B cell (primary cell): Measurements from ENCODE around the gene ELAVL4. TPM values are rescaled to one million over a fixed set of nuclear protein-coding genes. Genes with fewer than 3 reads are reported as not detected.

Experiments used
- ATAC-seq: fragments of 200-7000 bp; cut with Tn5 transposase; one replicate; pipeline ENCODE4 v1.10.0; 2021; ENCODE audit warnings: low read depth, mild to moderate bottlenecking, moderate number of reproducible peaks, moderate library complexity
- CTCF ChIA-PET: fragments of 350-600 bp; sonication (Branson Sonifier 250); formaldehyde crosslinking; loops from one replicate; lab custom pipeline; 2021; ENCODE audit warnings: antibody characterized with exemption, inconsistent platforms; lab: Charles Lee
- POLR2A ChIA-PET: fragments of 350-600 bp; sonication (Branson Sonifier 250); formaldehyde crosslinking; loops from one replicate; lab custom pipeline; 2021; ENCODE audit warnings: antibody characterized with exemption; lab: Charles Lee
- DNase-seq: peaks from one replicate; pipeline ENCODE4 v3.0.0; 2013
- H2AFZ ChIP-seq: 2 replicates; pipeline ENCODE4 v1.6.1; 2012; ENCODE audit warnings: mild to moderate bottlenecking, low read depth, low read length; ENCODE audit not compliant: insufficient read depth, poor library complexity, severe bottlenecking
- H3K27ac ChIP-seq, 2 donors: 1 replicate in 1 of 2; 2 replicates in 1 of 2; pipeline ENCODE4 v1.5.1; 2012 to 2013; ENCODE audit warnings: low read length in 2 of 2, mild to moderate bottlenecking in 2 of 2, moderate library complexity in 1 of 2
- H3K27me3 ChIP-seq, 4 experiments: fragments of 200-600 bp in 1 of 4; sonication (generic) in 1 of 4; replicated peaks in 1 of 4; 1 replicate in 2 of 4; 2 replicates in 2 of 4; pipeline versions ENCODE4 v1.6.1 to v1.7.0; 2013 to 2016; ENCODE audit warnings: low read length in 3 of 4, mild to moderate bottlenecking in 2 of 4, mixed read lengths in 1 of 4, moderate library complexity in 1 of 4; ENCODE audit not compliant: insufficient read depth in 4 of 4, control insufficient read depth in 3 of 4; ENCODE audit errors: control extremely low read depth in 1 of 4
- H3K36me3 ChIP-seq, 2 experiments: replicated peaks in 1 of 2; 1 replicate in 1 of 2; 2 replicates in 1 of 2; pipeline versions ENCODE4 v1.6.1 to v1.7.1; 2013; ENCODE audit warnings: low read length in 1 of 2; ENCODE audit not compliant: insufficient read depth in 2 of 2, control insufficient read depth in 1 of 2; ENCODE audit errors: control extremely low read depth in 1 of 2, extremely low read depth in 1 of 2
- H3K4me1 ChIP-seq, 2 donors: fragments of 200-600 bp in 1 of 2; sonication (generic) in 1 of 2; 1 replicate in 1 of 2; 2 replicates in 1 of 2; pipeline versions ENCODE4 v1.5.1 to v1.6.1; 2013 to 2017; ENCODE audit warnings: low read length in 2 of 2; ENCODE audit not compliant: control insufficient read depth in 2 of 2, insufficient read depth in 2 of 2
- H3K4me2 ChIP-seq: replicated peaks from 2 replicates; pipeline ENCODE3; 2012; ENCODE audit warnings: mild to moderate bottlenecking, low read depth, low read length; ENCODE audit not compliant: poor library complexity, severe bottlenecking
- H3K4me3 ChIP-seq, 5 experiments: fragments of 200-600 bp in 1 of 5; sonication (generic) in 1 of 5; 1 replicate in 3 of 5; 2 replicates in 2 of 5; pipeline versions ENCODE4 v1.5.1 to v1.7.0; 2011 to 2016; ENCODE audit warnings: low read length in 4 of 5, mild to moderate bottlenecking in 4 of 5, low read depth in 2 of 5, control low read depth in 1 of 5, moderate library complexity in 1 of 5; ENCODE audit not compliant: insufficient read depth in 1 of 5; ENCODE audit errors: control extremely low read depth in 1 of 5, extremely low read depth in 1 of 5
- H3K79me2 ChIP-seq: fragments of 200-600 bp; sonication (generic); one replicate; pipeline ENCODE4 v1.6.0; 2016; ENCODE audit warnings: low read length; ENCODE audit not compliant: control insufficient read depth, insufficient read depth
- H3K9ac ChIP-seq: fragments of 200-600 bp; sonication (generic); 2 replicates; pipeline ENCODE4 v1.6.1; 2017; ENCODE audit warnings: mild to moderate bottlenecking, low read length, moderate library complexity
- H3K9me3 ChIP-seq, 3 donors: one replicate each; pipeline versions ENCODE4 v1.6.1 to v1.7.1; 2013; ENCODE audit warnings: low read length in 2 of 3; ENCODE audit not compliant: control insufficient read depth in 2 of 3, insufficient read depth in 1 of 3; ENCODE audit errors: control extremely low read depth in 1 of 3
- H4K20me1 ChIP-seq: 2 replicates; pipeline ENCODE4 v1.6.0; 2012; ENCODE audit warnings: mild to moderate bottlenecking, low read length; ENCODE audit not compliant: insufficient read depth, control insufficient read depth, poor library complexity, severe bottlenecking
- H3K27ac Mint-ChIP-seq: one replicate; pipeline ENCODE4 v1.8.0; 2021; ENCODE audit warnings: mixed read lengths
- H3K27me3 Mint-ChIP-seq: one replicate; pipeline ENCODE4 v1.8.0; 2021; ENCODE audit warnings: mixed read lengths
- H3K4me1 Mint-ChIP-seq: one replicate; pipeline ENCODE4 v1.8.0; 2021; ENCODE audit warnings: mixed read lengths
- H3K4me3 Mint-ChIP-seq: one replicate; pipeline ENCODE4 v1.8.0; 2021; ENCODE audit warnings: mixed read lengths
- H3K9me3 Mint-ChIP-seq: one replicate; pipeline ENCODE4 v1.8.0; 2022; ENCODE audit warnings: mixed read lengths; ENCODE audit not compliant: insufficient read depth
- CTCF ChIP-seq: fragments of 200-600 bp; IDR thresholded peaks from one replicate; pipeline ENCODE4 v1.8.0; 2022; ENCODE audit warnings: antibody characterized with exemption, mild to moderate bottlenecking
- EZH2 ChIP-seq: IDR thresholded peaks from 2 replicates; pipeline ENCODE4 v1.6.1; 2012; ENCODE audit warnings: borderline replicate concordance, low read depth, mild to moderate bottlenecking, moderate library complexity, low read length; ENCODE audit not compliant: insufficient read depth, poor library complexity, severe bottlenecking
- WGBS: methylation state at CpG from one replicate; pipeline ENCODE4 v1.1.5; 2013; ENCODE audit warnings: missing lambda C conversion rate; ENCODE audit not compliant: insufficient coverage; 5-methylcytosine and 5-hydroxymethylcytosine counted together
- intact Hi-C: fragments of 100-400 bp; cut with micrococcal nuclease; formaldehyde crosslinking; loops from one replicate; pipeline ENCODE4 v1.10.0; 2022
- polyA plus RNA-seq: library from polyadenylated mRNA; depleted of rRNA; stranded (reverse); fragments of >200 nt; gene quantifications from 2 replicates; pipeline ENCODE4 v1.2.3, GENCODE V29; 2012
- total RNA-seq, 2 donors: library from RNA; stranded (reverse); fragments of 120-200 nt in 1 of 2; gene quantifications; 1 replicate in 1 of 2; 2 replicates in 1 of 2; pipeline versions ENCODE4 v1.2.3 to v1.2.4, GENCODE V29; 2013 to 2022

The ELAVL4 gene
- total and polyA plus RNA-seq, 2 donors (not counting 1 experiment from before 2014, with no cell fraction given), result not detected

- DNase-seq (no peak), ATAC-seq (no peak)
- Histone ChIP-seq H3K27me3 (peaks cover 0 to 6% (median 0%) of the 10 kb centered on the region in 4 experiments), H3K9me3 (no peaks in the 10 kb centered on the region), H3K4me3 (no peak overlapping the region), H2AFZ (no peak overlapping the region), H3K36me3 (no peaks in the 10 kb centered on the region), H3K79me2 (no peaks in the 10 kb centered on the region), H4K20me1 (no peaks in the 10 kb centered on the region), H3K27ac (no peak overlapping the region), H3K4me2 (no peak overlapping the region), H3K9ac (no peak overlapping the region), H3K4me1 (peaks cover 8 to 9% of the 10 kb centered on the region in 2 donors)
- Mint-ChIP-seq H3K9me3 (no peaks in the 10 kb centered on the region), H3K27me3 (peaks cover 39% of the 10 kb centered on the region), H3K4me3 (no peak overlapping the region), H3K27ac (no peak overlapping the region), H3K4me1 (peaks cover 12% of the 10 kb centered on the region)
- POLR2A ChIA-PET, result no interaction called here
- WGBS, result 98% methylated on average over 3 of the region's 3 CpGs
- TF ChIP-seq EZH2 (no peak), CTCF (peak; percentile 29)
- intact Hi-C loops, result no loop called here
- CTCF ChIA-PET, result no interaction called here
Measured at GRCh38 chr1:50105433-50105832, 3.3 kb upstream of the ELAVL4 start.

- 98% methylated on average over 10 of the region's 12 CpGs for WGBS
- Histone ChIP-seq H2AFZ (no peak overlapping the region), H3K79me2 (no peaks in the 10 kb centered on the region), H3K9me3 (no peaks in the 10 kb centered on the region), H3K27ac (no peak overlapping the region), H3K4me3 (no peak overlapping the region), H3K36me3 (no peaks in the 10 kb centered on the region), H3K9ac (no peak overlapping the region), H3K27me3 (peaks cover 0 to 9% (median 1%) of the 10 kb centered on the region in 4 experiments), H3K4me1 (peaks cover 14 to 17% of the 10 kb centered on the region in 2 donors), H4K20me1 (no peaks in the 10 kb centered on the region), H3K4me2 (no peak overlapping the region)
- peaks cover 46% of the 10 kb centered on the region for H3K27me3 Mint-ChIP-seq
- DNase-seq (no peak), ATAC-seq (no peak)
- intact Hi-C loops, result no loop called here
- no peaks in the 10 kb centered on the region for H3K9me3 Mint-ChIP-seq
- no peak overlapping the region for H3K27ac Mint-ChIP-seq
- CTCF ChIA-PET, result no interaction called here
- H3K4me1 Mint-ChIP-seq, result peaks cover 18% of the 10 kb centered on the region
- TF ChIP-seq CTCF (no peak), EZH2 (no peak)
- H3K4me3 Mint-ChIP-seq, result no peak overlapping the region
- POLR2A ChIA-PET, result no interaction called here
Measured at GRCh38 chr1:50106095-50106761, 2.5 kb upstream of the ELAVL4 start.
